ENCODE measurements around the gene MYRF. TPM values are rescaled to one million over a fixed set of nuclear protein-coding genes. Genes with fewer than 3 reads are reported as not detected.
A peak's percentile ranks its signal among the peaks of the same experiment; 100 is the strongest.

Gene MYRF
- total and polyA plus RNA-seq, 9 of the 15 experiments (the other 6 are each of a cell fraction or from before 2014, with no cell fraction given): 2.3 to 25.8 (median 7.1) TPM

GRCh38 chr11:61737131-61737530 is 15.3 kb upstream of the MYRF start (continued):
- TF ChIP-seq REST (IDR thresholded peaks at IDR 0.05; ENCODE audit: borderline replicate concordance) (peak; percentile 25; the same call in 1 of the 2 replicates), REST (CRISPR knock-in tag; IDR thresholded peaks at IDR 0.05; ENCODE audit: low read depth) (no peak), ZNF398 (CRISPR knock-in tag; IDR thresholded peaks at IDR 0.05) (no peak), XRCC5 (IDR thresholded peaks at IDR 0.05; ENCODE audit: low read depth, low read length) (0 out of 2 replicates have a peak, but pooled peaks have one; percentile 52), CTCF (IDR thresholded peaks at IDR 0.05 in 2 of 3, conservative IDR thresholded peaks at IDR 0.05 in 1 of 3; ENCODE audit: insufficient read depth in 2 of 3, low read depth in 1 of 3, low read length in 3 of 3) (peak; percentile 56 to 81 (median 68)), SMC3 (conservative IDR thresholded peaks at IDR 0.05; ENCODE audit: insufficient read depth, low read depth, low read length) (peak; percentile 45), ZBTB7A (IDR thresholded peaks at IDR 0.05; ENCODE audit: borderline replicate concordance, control insufficient read depth, low read depth, low read length) (peak; percentile 44; the same call in 1 of the 2 replicates), ASH1L (IDR thresholded peaks at IDR 0.05; ENCODE audit: borderline replicate concordance, low read depth, partially characterized antibody) (no peak), SMARCA5 (IDR thresholded peaks at IDR 0.05) (no peak), CHD4 (IDR thresholded peaks at IDR 0.05; ENCODE audit: insufficient read depth, insufficient replicate concordance, low read depth, low read length, poor library complexity, severe bottlenecking) (no peak), MAX (CRISPR knock-in tag; IDR thresholded peaks at IDR 0.05) (0 out of 2 replicates have a peak, but pooled peaks have one; percentile 19), E2F5 (CRISPR knock-in tag; IDR thresholded peaks at IDR 0.05) (no peak), MAFF (IDR thresholded peaks at IDR 0.05; ENCODE audit: low read length) (no peak)

All from K562 (cell line).